DOHH2 (cell line): Measurements from ENCODE around the gene UGT8.
"Not testable (repeated sequence)": the region's sequence is repeated elsewhere in the genome, so short reads cannot be mapped to it uniquely, and the experiment has no call there.

ENCODE experiments used
- H3F3A ChIP-seq: fragments of 200-600 bp; sonication (generic), shearing (Covaris generic); 2 replicates; pipeline ENCODE4 v1.6.0; 2016; ENCODE audit warnings: antibody characterized with exemption, mild to moderate bottlenecking; ENCODE audit not compliant: control insufficient read depth, insufficient read depth
- H3K27ac ChIP-seq: fragments of 200-600 bp; sonication (generic); 2 replicates; pipeline ENCODE4 v1.5.1; 2014; ENCODE audit warnings: low read depth, mild to moderate bottlenecking, low read length, moderate library complexity
- H3K27me3 ChIP-seq: fragments of 200-600 bp; sonication (generic); 2 replicates; pipeline ENCODE4 v1.6.1; 2014; ENCODE audit warnings: mild to moderate bottlenecking, low read length, mixed read lengths; ENCODE audit not compliant: control insufficient read depth
- H3K36me3 ChIP-seq: fragments of 200-600 bp; sonication (generic); 2 replicates; pipeline ENCODE4 v1.6.1; 2014; ENCODE audit warnings: mild to moderate bottlenecking, low read length, moderate library complexity, mixed read lengths; ENCODE audit not compliant: control insufficient read depth
- H3K4me1 ChIP-seq: fragments of 200-600 bp; sonication (generic); 2 replicates; pipeline ENCODE4 v1.6.1; 2014; ENCODE audit warnings: mild to moderate bottlenecking, low read length, mixed read lengths; ENCODE audit not compliant: control insufficient read depth
- H3K4me2 ChIP-seq: fragments of 200-600 bp; sonication (generic); 2 replicates; pipeline ENCODE4 v1.6.0; 2014; ENCODE audit warnings: mild to moderate bottlenecking, low read length, moderate library complexity
- H3K4me3 ChIP-seq: fragments of 200-600 bp; sonication (generic); 2 replicates; pipeline ENCODE4 v1.5.1; 2014; ENCODE audit warnings: mild to moderate bottlenecking, low read length, mixed read lengths
- H3K79me2 ChIP-seq: fragments of 200-600 bp; sonication (generic); 2 replicates; pipeline ENCODE4 v1.6.1; 2014; ENCODE audit warnings: mild to moderate bottlenecking, low read length, mixed read lengths; ENCODE audit not compliant: control insufficient read depth
- H3K9me2 ChIP-seq: fragments of 200-600 bp; sonication (generic); replicated peaks from 2 replicates; pipeline ENCODE4 v1.6.1; 2014; ENCODE audit warnings: mild to moderate bottlenecking, low read length, mixed read lengths; ENCODE audit not compliant: control insufficient read depth
- H3K9me3 ChIP-seq: fragments of 200-600 bp; sonication (generic); 2 replicates; pipeline ENCODE4 v1.6.1; 2014; ENCODE audit warnings: antibody characterized with exemption, low read length, mixed read lengths; ENCODE audit not compliant: control insufficient read depth, insufficient read depth
- H4K20me1 ChIP-seq: fragments of 200-600 bp; sonication (generic); 2 replicates; pipeline ENCODE4 v1.6.0; 2014; ENCODE audit warnings: low read depth, mild to moderate bottlenecking, antibody characterized with exemption, low read length, moderate library complexity; ENCODE audit not compliant: control insufficient read depth, insufficient read depth
- EZH2phosphoT487 ChIP-seq: fragments of 200-600 bp; sonication (generic); IDR thresholded peaks from 2 replicates; pipeline ENCODE4 v1.6.1; 2017; ENCODE audit warnings: borderline replicate concordance, mild to moderate bottlenecking, antibody characterized with exemption, low read length, moderate library complexity, mixed read lengths
- TF ChIP-seq, protein P1 (sequence below): fragments of 200-600 bp; sonication (generic); IDR thresholded peaks from one replicate; pipeline ENCODE4 v1.5.1; 2014; ENCODE audit warnings: antibody characterized with exemption, mild to moderate bottlenecking, low read depth, low read length; ENCODE audit not compliant: poor library complexity, severe bottlenecking

UGT8 gene

DNA sequence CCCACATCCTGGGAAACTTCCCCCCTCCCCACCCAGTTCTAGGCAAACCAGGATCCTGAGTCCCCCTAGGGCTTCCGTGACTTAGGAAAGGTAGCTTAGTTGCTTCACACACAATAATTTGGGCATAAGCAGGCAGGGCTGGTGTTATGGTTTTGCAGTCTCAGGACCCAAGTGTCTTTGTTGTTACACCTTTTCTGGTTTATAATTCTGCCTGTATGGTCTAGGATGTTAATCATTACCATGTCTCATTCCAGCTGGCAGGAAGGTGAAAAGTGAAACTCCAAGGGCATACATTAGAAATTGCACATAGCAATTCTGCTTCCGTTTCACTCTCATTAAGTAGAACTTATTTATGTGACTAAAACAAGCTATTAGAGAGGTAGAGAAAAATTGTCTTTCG, 16.8 kb downstream of the UGT8 start:
- H3K9me2 ChIP-seq: no peaks in the 10 kb centered on the region
- H3K36me3 ChIP-seq: peaks cover 15% of the 10 kb centered on the region
- H3K4me3 ChIP-seq: no peak overlapping the region
- no peaks in the 10 kb centered on the region for H3K9me3 ChIP-seq
- H3K27ac ChIP-seq: no peak overlapping the region
- H3F3A ChIP-seq: 0 out of 2 replicates have a peak, but pooled peaks cover 2% of the 10 kb centered on the region
- H3K4me2 ChIP-seq: no peak overlapping the region
- no peak for TF ChIP-seq EZH2phosphoT487
- TF ChIP-seq, protein P1, sequence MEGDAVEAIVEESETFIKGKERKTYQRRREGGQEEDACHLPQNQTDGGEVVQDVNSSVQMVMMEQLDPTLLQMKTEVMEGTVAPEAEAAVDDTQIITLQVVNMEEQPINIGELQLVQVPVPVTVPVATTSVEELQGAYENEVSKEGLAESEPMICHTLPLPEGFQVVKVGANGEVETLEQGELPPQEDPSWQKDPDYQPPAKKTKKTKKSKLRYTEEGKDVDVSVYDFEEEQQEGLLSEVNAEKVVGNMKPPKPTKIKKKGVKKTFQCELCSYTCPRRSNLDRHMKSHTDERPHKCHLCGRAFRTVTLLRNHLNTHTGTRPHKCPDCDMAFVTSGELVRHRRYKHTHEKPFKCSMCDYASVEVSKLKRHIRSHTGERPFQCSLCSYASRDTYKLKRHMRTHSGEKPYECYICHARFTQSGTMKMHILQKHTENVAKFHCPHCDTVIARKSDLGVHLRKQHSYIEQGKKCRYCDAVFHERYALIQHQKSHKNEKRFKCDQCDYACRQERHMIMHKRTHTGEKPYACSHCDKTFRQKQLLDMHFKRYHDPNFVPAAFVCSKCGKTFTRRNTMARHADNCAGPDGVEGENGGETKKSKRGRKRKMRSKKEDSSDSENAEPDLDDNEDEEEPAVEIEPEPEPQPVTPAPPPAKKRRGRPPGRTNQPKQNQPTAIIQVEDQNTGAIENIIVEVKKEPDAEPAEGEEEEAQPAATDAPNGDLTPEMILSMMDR: no peak
- H3K79me2 ChIP-seq: peaks cover 86% of the 10 kb centered on the region
- no peaks in the 10 kb centered on the region for H3K27me3 ChIP-seq
- peaks cover 37% of the 10 kb centered on the region for H3K4me1 ChIP-seq
- peaks cover 4% of the 10 kb centered on the region; the same call in 1 of the 2 replicates for H4K20me1 ChIP-seq

GRCh38 chr4:114616036-114616435, 17.4 kb downstream of the UGT8 start:
- not testable (repeated sequence) for H3K4me3 ChIP-seq, H4K20me1 ChIP-seq, H3K9me2 ChIP-seq, H3F3A ChIP-seq, H3K9me3 ChIP-seq, H3K27me3 ChIP-seq, H3K27ac ChIP-seq, H3K4me2 ChIP-seq
- H3K36me3 ChIP-seq: peaks cover 18% of the 10 kb centered on the region
- peaks cover 85% of the 10 kb centered on the region for H3K79me2 ChIP-seq
- H3K4me1 ChIP-seq: peaks cover 35% of the 10 kb centered on the region

- Histone ChIP-seq H3K9me2 (no peaks in the 10 kb centered on the region), H3K27ac (no peak overlapping the region), H3K4me2 (no peak overlapping the region), H3K4me3 (no peak overlapping the region), H3K4me1 (peaks cover 6% of the 10 kb centered on the region), H3K9me3 (no peaks in the 10 kb centered on the region), H3K36me3 (peaks cover 61% of the 10 kb centered on the region), H3K27me3 (no peaks in the 10 kb centered on the region), H4K20me1 (peaks cover 7% of the 10 kb centered on the region; the same call in 1 of the 2 replicates), H3K79me2 (peaks cover 92% of the 10 kb centered on the region), H3F3A (no peaks in the 10 kb centered on the region)
- TF ChIP-seq, protein P1: no peak
- TF ChIP-seq EZH2phosphoT487: no peak
Measured at GRCh38 chr4:114626196-114626595, 27.6 kb downstream of the UGT8 start.

DNA sequence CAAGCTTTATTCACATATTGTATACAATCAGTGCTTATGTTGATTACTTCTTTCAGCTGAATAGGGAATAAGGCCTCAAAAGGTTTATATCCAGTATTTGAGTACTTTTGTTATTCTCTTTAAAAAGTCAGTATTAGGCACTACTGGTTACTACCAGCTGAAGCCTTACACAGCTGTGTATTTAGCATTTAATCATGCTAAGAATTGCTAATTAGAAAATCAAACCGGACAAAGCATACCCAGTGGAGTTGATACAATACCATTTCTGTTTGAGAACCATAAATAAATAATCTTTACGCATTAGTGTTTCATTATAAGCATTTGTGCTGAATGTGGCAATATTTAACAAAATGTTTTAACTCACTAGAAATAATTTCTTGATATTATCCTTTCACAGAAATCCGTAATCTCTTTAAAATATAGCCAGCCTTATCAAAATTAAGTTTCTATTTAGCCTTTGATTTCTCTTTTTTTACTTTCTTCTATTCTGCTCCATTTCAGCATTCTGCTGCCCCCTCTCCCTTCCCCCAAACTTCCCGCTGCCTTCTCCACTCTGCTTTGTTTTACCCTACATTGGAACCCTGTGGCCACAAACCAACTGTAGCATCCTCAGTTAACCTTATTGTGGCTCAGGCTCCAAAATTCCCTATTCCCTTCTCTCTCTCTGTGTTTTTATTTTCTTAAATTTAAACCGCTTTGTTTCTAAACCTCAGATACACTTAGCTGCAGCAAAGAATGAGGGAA, 37.8 kb downstream of the UGT8 start:
- H4K20me1 ChIP-seq: 0 out of 2 replicates have a peak, but pooled peaks cover 3% of the 10 kb centered on the region
- no peaks in the 10 kb centered on the region for H3K9me2 ChIP-seq
- H3K9me3 ChIP-seq: no peaks in the 10 kb centered on the region
- peaks cover 95% of the 10 kb centered on the region for H3K79me2 ChIP-seq
- no peak overlapping the region for H3K4me3 ChIP-seq
- no peak overlapping the region for H3K4me2 ChIP-seq
- H3F3A ChIP-seq: no peaks in the 10 kb centered on the region
- H3K36me3 ChIP-seq: peaks cover 46% of the 10 kb centered on the region
- H3K27me3 ChIP-seq: no peaks in the 10 kb centered on the region
- H3K4me1 ChIP-seq: peaks cover 16% of the 10 kb centered on the region
- no peak for TF ChIP-seq EZH2phosphoT487
- TF ChIP-seq, protein P1: no peak
- H3K27ac ChIP-seq: no peak overlapping the region
